Panc1 (cell line): Measurements from ENCODE around the gene ZDHHC1.

Experiments
- CTCF ChIP-seq: fragments of 450-650 bp; IDR thresholded peaks from 2 replicates; pipeline ENCODE4 v1.5.1; 2017; ENCODE audit warnings: mild to moderate bottlenecking
- POLR2AphosphoS5 ChIP-seq: IDR thresholded peaks from 2 replicates; pipeline ENCODE4 v1.6.1; 2012; ENCODE audit warnings: mild to moderate bottlenecking, low read depth, low read length, moderate library complexity
- SIN3A ChIP-seq: IDR thresholded peaks from 2 replicates; pipeline ENCODE4 v1.6.1; 2012; ENCODE audit warnings: low read depth, mild to moderate bottlenecking, low read length, moderate library complexity, borderline replicate concordance; ENCODE audit not compliant: insufficient read depth
- TCF7L2 ChIP-seq: IDR thresholded peaks from 2 replicates; pipeline ENCODE4 v1.6.1; 2011; ENCODE audit warnings: mild to moderate bottlenecking, low read depth, low read length, inconsistent platforms

- TF ChIP-seq CTCF (peak; percentile 72), SIN3A (no peak), POLR2AphosphoS5 (no peak), TCF7L2 (no peak)
Observed at GRCh38 chr16:67447508-67448076, 31.3 kb upstream of the ZDHHC1 start.
